GM21515 (cell line): ENCODE data around the gene SCARB1.

Experiments used
- ATAC-seq: cut with Tn5 transposase; IDR thresholded peaks from one replicate; pipeline ENCODE4 v1.9.1; 2021; ENCODE audit not compliant: unreplicated experiment

The SCARB1 gene

GRCh38 chr12:124778411-124778810, 85.3 kb downstream of the SCARB1 start:
- no peak for ATAC-seq

DNA sequence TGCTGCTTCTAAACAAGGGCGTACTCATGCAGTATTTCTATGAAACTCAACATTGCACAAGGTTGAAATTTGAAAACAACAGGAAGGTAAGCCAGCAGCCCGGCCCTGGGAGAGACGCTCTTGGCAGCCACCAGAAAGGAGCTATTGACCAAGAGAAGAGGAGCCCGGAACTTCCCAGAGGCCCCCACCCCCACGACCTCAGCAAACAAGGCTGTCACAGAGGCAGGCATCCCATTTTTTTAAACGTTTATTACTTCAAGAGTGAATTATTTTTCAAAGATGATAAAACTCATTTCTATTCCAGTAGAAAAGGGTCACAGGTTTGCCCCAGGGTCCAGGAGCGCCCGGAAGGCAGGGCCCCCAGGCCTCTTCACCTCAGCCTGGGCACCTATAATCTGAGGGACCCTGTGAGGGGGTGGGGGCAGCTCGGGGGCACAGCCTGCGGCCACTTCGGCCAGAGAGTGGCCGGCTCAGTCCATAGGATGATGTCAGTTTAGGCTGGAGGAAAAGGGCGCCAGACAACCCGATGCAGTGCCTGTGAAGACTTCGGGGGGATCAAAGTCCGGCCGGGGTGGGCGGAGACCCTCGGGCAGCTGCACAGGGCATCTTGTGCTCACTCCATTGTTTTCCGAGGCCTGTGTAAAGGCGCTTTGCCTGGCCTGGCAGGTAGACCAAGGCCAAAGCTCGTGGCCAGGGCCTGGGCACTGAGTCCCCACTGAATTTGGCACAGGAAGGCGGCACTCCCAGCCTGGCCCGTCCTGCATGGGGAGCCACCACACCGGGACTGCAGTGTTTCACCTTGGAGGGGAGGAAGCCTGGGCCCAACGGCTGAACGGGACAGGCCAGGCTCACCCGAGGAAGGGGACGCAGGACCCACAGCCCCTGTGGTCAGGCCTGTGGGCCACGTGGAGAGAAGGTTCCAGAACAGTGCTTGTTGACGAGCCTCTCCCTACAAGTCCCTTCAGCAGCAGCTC, 86.0 kb downstream of the SCARB1 start:
- ATAC-seq, result no peak

GRCh38 chr12:124776125-124776513, 87.5 kb downstream of the SCARB1 start:
- no peak for ATAC-seq

DNA sequence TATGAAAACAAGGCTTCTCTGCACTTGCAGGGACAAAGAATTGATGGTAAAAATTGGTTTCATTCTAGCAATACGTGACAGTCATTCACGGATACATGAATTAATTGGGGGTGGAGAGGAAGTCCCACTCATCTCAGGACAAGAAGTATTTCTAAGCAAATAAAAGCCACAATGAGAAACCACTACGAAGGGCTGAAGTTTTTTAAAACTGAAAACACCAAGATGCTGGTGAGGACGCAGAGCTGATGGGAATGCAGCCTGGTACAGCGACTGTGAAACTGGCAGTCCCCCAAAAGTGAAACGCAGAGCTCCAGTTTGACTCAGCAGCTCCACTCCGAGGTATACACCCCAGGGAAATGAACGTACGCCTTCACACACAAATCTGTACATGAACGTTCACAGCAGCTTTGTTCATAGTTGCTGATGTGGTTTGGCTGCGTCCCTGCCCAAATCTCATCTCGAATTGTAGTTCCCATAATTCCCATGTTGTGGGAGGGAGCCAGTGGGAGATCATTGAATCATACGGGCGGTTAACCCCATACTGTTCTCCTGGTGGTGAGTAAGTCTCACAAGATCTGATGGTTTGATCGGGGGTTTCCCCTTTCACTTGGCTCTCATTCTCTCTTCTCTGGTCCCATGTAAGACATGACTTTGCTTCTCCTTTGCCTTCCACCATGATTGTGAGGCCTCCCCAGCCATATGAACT, 89.0 kb downstream of the SCARB1 start:
- peak; percentile 78 for ATAC-seq

GRCh38 chr12:124774054-124774461, 89.6 kb downstream of the SCARB1 start:
- peak; percentile 22 for ATAC-seq

- no peak for ATAC-seq
These were observed 91.1 kb downstream of the SCARB1 start for GRCh38 chr12:124772289-124773170.

GRCh38 chr12:124771462-124772288, 92.0 kb downstream of the SCARB1 start:
- no peak for ATAC-seq

- ATAC-seq, result no peak
These were observed 92.9 kb downstream of the SCARB1 start for GRCh38 chr12:124770728-124771127.

- no peak for ATAC-seq
These were observed 93.7 kb downstream of the SCARB1 start for GRCh38 chr12:124769881-124770512.

DNA sequence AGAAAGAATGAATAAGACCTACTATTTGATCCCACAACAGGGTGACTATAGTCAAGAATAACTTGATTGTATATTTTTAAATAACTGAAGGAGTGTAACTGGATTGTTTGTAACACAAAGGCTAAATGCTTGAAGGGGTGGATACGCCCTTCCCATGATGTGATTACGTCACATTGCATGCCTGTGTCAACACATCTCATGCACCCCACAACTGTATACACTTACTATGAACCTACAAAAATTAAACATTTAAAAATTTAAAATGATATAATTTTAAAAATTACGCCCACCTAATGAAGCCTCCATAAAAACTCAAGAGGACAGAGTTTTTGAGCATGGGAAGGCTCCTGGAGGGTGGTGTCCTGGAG, 94.5 kb downstream of the SCARB1 start:
- no peak for ATAC-seq

- no peak for ATAC-seq
These were observed 95.1 kb downstream of the SCARB1 start for GRCh38 chr12:124768452-124769162.

DNA sequence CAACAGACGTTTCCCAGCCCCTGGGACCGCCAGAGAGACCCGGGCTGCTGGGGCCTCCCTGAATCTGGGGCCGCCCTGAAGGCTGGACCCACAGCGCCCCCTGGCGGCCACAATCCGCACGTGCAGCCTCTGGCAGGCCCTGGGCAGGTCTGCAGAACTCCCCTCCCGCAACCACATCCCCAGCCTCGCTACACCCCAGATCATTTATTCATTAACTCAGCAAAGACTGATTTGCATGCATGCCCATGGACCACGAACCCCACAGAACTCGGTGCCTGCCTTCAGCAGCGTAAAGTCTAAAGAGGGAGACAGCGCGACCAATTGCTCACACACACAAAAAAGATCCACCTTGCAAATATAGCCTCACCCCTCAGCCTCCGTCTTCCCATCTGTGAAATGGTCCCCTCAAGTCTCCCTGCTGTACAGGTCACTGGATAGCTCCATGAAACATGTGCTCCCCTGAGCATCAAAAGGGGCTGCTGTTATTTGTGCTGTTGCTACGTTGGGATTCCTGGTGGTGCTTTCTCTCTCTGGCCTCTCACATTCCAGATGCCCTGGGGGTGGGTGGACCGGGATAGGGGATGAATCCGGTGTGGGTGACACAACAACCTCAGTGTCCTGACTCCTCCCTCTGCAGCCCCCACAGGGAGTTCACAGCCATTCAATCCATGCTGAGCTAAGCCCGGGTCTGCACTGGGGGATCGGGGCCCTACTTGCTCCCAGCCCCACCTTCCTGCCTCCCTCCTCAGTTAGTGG, 96.4 kb downstream of the SCARB1 start:
- peak; percentile 65 for ATAC-seq

DNA sequence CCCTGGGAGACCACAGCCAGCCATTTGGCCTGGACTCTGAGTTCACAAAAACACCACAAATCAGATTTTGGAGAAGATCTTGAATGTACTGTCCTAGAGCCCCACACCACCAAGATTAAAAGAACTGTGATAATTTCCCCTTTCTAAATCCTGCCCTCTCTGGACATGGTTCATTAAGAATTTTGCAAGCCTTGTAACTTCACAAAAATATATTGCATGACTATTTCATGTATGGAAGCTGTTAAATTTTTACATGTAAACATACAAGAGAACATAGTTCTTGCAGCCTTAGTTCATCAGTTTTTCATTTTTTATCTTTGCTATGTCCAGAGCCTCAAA, 97.0 kb downstream of the SCARB1 start:
- ATAC-seq, result no peak

DNA sequence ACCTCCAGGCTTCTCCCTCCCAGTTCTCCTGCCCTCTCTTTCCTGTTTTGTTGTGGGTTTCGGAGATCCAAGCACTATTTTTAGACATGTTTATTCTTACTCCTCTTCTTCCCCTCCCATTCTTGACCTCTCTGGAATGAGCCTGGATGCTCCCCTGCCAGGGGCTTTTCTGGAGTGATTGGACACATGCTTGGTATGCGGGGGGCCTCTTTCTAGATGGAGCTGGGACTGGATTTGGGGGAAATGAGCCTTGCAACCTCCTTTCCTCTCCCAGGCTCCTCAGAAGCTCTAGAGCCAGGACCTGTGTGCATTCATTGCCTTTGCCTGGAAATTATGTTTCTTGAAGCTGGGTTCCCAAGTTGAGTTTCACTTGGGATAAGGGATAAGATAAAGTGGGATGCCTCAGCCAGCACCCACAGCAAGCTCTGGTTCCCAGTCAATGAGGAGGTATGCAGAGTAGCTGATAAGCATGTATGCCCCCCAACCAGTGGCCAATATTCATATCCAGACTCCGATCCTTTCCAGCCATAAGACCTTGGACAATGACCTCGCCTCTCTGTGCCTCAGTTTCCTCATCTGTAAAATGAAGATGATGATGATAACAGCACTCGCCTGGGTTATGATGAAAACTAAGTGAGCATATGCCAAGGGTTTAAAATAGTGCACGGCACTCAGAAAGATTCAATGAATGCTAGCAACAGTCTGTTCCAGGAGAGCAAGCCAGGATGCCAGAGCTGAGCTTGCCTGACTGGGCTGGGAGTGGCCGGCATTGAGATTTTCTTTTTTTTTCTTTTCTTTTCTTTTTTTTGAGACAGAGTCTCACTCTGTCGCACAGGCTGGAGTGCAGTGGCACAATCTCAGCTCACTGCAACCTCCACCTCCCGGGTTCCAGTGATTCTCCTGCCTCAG, 97.8 kb downstream of the SCARB1 start:
- ATAC-seq, result no peak

GRCh38 chr12:124764870-124765580, 98.6 kb downstream of the SCARB1 start:
- no peak for ATAC-seq

GRCh38 chr12:124764451-124764850, 99.2 kb downstream of the SCARB1 start:
- ATAC-seq, result no peak

- ATAC-seq, result no peak
These were observed 100.1 kb downstream of the SCARB1 start for GRCh38 chr12:124763594-124763979.
